Activated T-helper 1 cell treated with anti-CD3 and anti-CD28 coated beads, Interleukin-2, amount 50 U/mL, for 16 hours (primary cell): ENCODE results near the gene FOXI1.

Experiments
- DNase-seq, 2 donors: peaks; one replicate each; pipeline ENCODE4 v3.0.0-alpha.2; 2020; ENCODE audit warnings: low read depth in 1 of 2, low spot score in 1 of 2

FOXI1 gene

GRCh38 chr5:170105642-170106611 is at the start of gene FOXI1:
TSS of gene FOXI1 (plus strand) at chr5:170105897. CDS start at chr5:170105958, 61 bp downstream.
- no peak for DNase-seq

GRCh38 chr5:170056561-170057267 is 49.0 kb upstream of the FOXI1 start:
- no peak for DNase-seq

- no peak for DNase-seq
Measured at GRCh38 chr5:170057311-170057710, 48.4 kb upstream of the FOXI1 start.

GRCh38 chr5:170059221-170059620 is 46.5 kb upstream of the FOXI1 start:
- no peak for DNase-seq

- DNase-seq: no peak
Measured at GRCh38 chr5:170067152-170067551, 38.5 kb upstream of the FOXI1 start.

GRCh38 chr5:170067574-170068170 is 38.0 kb upstream of the FOXI1 start:
- no peak for DNase-seq

GRCh38 chr5:170069512-170069911 is 36.2 kb upstream of the FOXI1 start:
- DNase-seq: no peak

GRCh38 chr5:170070556-170071412 is 34.9 kb upstream of the FOXI1 start:
- no peak for DNase-seq

- no peak for DNase-seq
Measured at GRCh38 chr5:170071748-170072147, 33.9 kb upstream of the FOXI1 start.

GRCh38 chr5:170075696-170076095 is 30.0 kb upstream of the FOXI1 start:
- DNase-seq: no peak

- no peak for DNase-seq
Measured at GRCh38 chr5:170076211-170076610, 29.5 kb upstream of the FOXI1 start.

- DNase-seq: no peak
Measured at GRCh38 chr5:170076739-170077138, 29.0 kb upstream of the FOXI1 start.

- no peak for DNase-seq
Measured at GRCh38 chr5:170077526-170077925, 28.2 kb upstream of the FOXI1 start.

- no peak for DNase-seq
Measured at GRCh38 chr5:170078458-170078857, 27.2 kb upstream of the FOXI1 start.

GRCh38 chr5:170078931-170079330 is 26.8 kb upstream of the FOXI1 start:
- DNase-seq: no peak

- no peak for DNase-seq
Measured at GRCh38 chr5:170080217-170080616, 25.5 kb upstream of the FOXI1 start.

- DNase-seq: no peak
Measured at GRCh38 chr5:170080786-170081445, 24.8 kb upstream of the FOXI1 start.

- DNase-seq: no peak
Measured at GRCh38 chr5:170081616-170082015, 24.1 kb upstream of the FOXI1 start.

GRCh38 chr5:170082701-170083100 is 23.0 kb upstream of the FOXI1 start:
- no peak for DNase-seq

GRCh38 chr5:170087168-170087817 is 18.4 kb upstream of the FOXI1 start:
- no peak for DNase-seq
